ENCODE data around the gene CDH16.
"Not testable (repeated sequence)": the region's sequence is repeated elsewhere in the genome, so short reads cannot be mapped to it uniquely, and the experiment has no call there.

Gene CDH16

DNA sequence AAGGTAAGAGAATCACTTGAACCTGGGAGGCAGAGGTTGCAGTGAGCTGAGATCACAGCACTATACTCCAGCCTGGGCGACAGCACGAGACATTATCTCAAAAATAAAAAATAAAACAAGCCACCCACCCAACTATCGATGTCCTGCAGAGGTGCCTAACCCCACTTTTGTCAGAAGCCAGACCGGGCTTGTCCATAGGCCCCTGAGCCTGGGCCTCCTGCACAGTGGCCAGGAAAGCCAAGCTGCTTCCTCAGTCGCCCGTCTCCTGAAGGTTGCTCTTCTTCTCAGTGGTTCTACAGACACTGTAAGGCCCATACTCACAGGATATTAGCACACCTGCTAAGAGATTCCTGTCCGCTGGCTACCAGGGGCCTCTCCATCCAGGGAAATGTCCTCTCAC is 27.9 kb upstream of the CDH16 start:
- no peak for DNase-seq

DNA sequence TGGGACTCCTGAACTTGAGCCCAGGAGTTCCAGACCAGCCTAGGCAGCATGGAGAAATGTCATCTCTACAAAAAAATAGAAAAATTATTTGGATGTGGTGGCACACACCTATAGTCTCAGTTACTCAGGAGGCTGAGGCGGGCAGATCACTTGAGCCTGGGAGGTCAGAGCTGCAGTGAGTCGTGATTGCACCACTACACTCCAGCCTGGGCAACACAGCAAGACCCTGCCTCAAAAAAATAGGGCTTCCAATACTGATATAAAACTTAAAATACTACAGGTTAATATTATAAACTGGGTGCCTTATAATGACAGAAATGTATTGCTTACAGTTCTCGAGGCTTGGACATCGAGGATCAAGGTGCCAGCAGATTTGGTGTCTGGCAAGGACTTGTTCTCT is 27.3 kb upstream of the CDH16 start:
- DNase-seq: no peak

DNA sequence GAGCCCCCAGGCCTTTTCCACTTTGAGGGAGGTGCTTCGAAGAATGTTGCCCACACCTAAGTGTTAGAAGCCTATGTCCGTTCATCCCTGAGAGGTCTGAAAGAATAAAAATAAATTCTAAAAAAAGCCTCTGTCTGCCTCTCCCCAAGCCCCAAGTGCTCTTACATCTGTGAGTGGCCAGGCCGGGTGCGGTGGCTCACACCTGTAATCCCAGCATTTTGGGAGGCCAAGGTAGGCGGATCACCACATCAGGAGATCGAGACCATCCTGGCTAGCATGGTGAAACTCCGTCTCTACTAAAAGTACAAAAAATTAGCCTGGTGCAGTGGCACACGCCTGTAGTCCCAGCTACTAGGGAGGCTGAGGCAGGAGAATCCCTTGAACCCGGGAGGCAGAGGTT is 26.3 kb upstream of the CDH16 start:
- not testable (repeated sequence) for DNase-seq

DNA sequence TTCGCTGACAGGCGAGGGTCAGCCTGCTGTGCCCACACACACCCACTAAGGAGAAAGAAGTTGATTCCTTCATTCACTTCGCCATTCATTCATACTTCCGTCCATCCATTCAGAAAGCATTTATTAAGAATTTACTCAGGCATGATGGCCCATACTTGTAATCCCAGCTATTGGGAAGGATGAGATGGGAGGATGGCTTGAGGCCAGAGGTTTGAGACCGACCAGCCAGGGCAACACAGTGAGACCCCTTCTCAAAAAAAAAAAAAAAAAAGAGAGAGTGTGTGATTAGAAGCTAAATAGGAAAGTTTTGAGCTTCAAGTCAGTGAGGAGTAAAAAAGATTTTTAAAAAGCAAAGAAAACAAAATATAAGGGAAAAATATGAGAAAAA is 25.4 kb upstream of the CDH16 start:
- DNase-seq: no peak

DNA sequence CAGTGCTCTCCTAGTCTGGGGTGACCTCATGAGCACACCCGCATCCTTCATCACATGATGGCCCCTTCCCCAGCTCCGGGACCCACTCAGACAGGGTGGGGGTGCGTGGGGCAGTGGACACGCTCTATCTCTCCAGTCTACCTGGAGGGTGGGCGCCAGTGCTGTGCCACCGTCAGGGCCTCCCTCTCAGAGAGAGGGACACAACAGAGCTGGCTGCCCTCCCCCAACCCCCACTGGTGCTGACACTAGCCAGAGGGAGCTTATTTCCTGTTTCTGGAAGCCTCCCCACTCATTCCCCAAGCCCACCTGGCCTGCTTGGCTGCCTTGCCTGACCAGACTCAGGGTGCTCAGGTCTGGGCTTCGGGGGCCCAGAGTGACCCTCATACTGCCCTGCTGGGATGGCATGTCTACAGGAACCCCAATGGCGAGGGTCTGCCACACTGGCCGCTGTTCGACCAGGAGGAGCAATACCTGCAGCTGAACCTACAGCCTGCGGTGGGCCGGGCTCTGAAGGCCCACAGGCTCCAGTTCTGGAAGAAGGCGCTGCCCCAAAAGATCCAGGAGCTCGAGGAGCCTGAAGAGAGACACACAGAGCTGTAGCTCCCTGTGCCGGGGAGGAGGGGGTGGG is 24.9 kb upstream of the CDH16 start:
- no peak for DNase-seq

DNA sequence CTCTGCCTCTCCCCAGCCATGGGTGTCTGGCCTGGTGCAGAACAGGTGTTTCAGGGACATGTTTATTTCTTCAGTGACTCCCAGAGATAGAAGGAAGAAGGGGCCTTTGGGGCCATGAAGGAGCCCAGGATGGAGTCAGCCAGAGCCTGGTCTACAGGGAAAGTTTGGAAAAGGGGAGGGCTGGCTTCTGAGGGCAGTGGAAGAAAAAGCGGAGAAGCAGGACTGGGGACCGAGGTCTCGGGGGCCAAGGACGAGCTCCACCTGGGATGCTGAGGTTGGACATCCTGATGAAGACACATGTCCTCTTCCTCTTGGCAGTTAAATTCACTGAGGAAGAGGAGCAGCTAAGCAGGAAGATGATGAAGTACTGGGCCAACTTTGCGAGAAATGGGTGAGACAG is 24.3 kb upstream of the CDH16 start:
- no peak for DNase-seq

DNA sequence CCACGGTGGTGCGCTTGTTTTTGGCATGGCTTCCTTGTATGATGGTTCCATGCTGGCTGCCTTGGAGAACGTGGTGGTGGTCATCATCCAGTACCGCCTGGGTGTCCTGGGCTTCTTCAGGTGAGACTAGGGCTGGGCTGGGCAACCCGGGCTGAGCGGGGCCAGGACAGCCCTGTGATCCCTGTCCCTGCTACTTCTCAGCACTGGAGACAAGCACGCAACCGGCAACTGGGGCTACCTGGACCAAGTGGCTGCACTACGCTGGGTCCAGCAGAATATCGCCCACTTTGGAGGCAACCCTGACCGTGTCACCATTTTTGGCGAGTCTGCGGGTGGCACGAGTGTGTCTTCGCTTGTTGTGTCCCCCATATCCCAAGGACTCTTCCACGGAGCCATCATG is 21.6 kb upstream of the CDH16 start:
- no peak for DNase-seq

DNA sequence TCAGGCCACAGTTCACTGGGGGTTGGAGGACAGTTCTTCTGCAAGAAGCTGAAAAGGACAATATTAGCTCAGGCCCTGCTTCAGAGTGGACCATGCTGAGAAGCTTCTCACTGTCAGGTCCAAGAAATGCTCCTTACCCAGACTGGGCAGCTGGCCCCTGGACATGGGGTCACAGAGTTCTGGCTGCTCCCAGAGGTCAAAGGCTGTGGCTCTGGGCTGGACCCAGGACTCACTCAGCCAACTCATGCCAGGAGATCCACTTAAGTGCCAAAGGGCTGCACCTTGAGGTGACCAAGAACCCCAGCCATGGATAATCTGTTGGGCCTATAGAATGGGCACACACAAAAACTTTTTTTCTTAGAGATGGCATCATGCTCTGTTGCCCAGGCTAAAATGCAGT is 20.7 kb upstream of the CDH16 start:
- DNase-seq: no peak

DNA sequence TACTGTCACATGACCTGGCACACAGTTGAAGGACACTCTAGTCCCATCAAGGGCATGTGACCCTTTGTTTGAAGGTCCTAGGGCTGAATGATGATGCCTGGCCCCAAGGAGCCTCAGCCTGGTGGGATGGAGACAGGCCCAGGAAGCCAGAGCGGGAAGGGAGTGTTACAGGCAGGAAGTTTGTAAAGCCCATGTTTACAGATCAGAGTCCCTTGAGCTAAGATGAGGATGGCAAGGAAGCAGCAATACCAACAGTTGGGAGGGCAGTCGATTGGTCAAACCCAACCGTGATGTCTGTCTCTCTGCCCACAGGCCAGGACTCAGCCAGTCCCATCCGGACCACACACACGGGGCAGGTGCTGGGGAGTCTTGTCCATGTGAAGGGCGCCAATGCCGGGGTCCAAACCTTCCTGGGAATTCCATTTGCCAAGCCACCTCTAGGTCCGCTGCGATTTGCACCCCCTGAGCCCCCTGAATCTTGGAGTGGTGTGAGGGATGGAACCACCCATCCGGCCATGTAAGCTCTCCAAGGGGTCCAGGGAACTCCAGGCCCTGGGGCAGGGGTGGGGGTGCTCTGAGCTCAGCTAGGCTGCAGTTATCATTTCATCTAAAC is 19.1 kb upstream of the CDH16 start:
- no peak for DNase-seq

DNA sequence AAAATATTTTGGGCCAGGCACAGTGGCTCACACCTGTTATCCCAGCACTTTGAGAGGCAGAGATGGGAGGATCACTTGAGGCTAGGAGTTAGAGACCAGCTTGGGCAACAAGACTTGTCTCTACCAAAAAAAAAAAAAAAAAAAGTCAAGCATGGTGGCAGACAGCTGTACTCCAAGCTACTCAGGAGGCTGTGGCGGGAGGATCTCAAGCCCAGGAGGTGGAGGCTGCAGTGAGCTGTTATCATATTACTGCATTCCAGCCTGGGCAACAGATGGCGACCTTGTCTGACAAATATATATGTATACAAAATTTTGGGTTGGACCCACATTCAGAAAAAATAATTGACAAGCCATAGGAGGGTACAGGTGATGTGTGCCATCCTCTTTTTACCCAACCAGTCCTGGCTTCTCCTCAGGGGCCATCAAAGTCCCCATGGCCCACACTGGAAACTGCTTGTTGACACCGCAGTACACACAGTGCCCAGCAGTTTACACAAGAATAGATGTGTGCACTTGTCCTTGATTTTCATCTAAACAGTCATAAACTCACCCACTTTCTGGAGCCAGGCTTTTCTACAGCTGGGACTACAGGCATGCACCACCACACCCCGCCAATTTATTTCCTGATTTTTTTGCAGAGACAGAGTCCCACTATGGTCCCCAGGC is 18.3 kb upstream of the CDH16 start:
- no peak for DNase-seq

DNA sequence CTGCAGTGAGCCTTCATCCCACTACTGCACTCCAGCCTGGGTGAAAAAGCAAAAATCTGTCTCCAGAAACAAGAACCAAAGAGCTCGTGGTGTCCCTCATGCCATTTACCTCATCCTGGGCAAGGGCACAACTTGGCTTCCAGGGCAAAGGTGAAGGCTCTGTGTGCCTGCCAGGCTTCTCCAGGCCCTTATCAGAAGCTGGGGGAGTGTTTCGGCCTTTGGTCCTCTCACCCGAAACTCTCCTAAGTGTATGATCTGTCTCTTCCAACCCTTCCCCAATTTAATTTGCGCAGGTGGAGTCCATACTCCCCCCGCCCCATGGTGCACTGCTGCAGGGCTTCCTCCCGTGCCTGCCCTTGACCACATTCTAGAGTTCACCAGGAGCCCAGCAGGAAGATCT is 17.8 kb upstream of the CDH16 start:
- DNase-seq: no peak

DNA sequence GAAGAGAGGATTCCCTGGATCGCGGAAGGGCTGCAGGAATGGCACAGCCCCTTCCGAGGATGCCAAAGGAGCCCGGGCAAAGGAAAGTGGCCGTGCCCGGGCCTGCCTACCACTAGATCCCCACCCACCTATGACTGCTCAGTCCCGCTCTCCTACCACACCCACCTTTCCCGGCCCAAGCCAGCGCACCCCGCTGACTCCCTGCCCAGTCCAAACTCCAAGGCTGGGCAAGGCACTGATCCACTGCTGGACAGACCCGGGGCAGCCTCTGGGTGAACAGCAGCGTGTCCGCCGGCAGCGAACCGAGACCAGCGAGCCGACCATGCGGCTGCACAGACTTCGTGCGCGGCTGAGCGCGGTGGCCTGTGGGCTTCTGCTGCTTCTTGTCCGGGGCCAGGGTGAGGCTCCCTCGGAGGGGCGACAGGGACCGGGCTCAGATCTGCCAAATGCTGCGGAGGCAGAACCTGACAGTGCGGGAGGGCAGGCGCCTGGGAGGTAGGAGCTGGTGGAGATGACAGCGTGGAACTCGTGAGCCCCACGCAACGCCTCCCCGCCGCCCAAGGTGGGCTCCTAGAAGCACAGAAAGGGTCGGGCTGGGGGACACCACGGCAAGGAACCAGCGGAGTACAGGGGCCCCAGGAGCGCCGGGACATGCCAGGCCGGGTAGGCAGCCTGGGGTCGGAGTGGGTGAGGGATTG is 16.8 kb upstream of the CDH16 start, which contains the start of gene CES2:
Gene CES2, plus strand, starts transcription at position 203 of the 698 bp plus-strand sequence. Its CDS starts 120 bp downstream, at position 323.
- DNase-seq: no peak

DNA sequence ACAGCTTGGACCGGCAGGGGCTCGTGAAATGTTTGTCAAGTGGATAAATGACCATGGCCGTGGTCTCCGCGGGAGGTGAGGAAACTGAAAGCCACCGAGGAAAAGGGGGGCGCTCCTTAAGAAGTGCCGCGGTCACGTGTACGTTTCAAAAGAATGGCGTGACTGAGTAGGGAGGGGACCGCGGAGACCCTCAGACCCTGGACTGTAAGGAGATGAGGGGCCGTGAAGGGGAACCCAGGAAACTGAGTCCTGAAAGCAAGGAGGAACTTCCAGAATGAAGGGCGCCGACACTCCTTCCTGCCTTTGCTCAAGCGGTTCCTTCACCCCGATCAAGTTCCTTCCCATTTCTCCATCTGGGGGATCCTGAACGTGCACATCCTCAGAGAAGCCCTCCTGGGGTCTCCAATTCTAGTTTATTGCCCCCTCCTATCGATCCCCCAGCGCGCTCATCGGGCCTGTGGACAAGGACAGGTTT is 16.2 kb upstream of the CDH16 start:
- not testable (repeated sequence) for DNase-seq

DNA sequence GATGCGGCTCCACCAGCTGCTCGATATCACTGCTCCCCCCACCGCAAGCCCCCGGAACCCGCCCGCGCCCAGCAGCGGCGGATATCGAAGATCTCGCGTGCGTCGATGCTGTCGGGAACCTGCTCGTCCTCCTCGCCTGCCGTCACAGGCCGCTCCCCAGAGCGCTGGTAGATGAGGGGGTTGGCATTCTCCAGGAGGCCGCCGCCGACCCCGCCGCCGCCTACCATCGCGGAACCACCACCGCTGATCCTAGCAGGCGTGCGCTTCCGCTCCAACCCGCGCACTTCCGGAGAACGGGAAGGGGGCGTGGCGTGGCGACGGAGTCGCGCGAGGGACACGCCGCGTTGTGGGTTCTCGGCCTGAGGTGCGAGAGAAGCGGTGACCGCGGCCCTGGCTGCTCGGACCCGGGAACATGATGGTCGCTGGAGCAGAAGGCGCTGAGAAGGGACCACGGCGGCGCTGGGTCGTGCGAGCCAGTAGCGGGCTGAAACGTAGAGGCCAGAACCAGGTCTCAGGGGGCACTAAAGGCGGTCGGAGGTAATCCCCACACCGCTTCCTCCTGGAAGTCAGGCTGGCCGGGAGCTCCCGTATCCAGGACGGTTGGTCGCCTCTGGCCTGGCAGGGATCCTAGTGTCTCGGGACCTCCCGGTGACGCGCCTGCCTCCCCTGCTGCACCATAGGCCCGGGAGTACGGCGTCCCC is 15.6 kb upstream of the CDH16 start, which contains the start of gene CIAO2B:
Gene CIAO2B, minus strand, starts transcription at position 265 of the 701 bp plus-strand sequence. Its CDS starts 38 bp downstream, at position 227.
- DNase-seq: peak; percentile 90

DNA sequence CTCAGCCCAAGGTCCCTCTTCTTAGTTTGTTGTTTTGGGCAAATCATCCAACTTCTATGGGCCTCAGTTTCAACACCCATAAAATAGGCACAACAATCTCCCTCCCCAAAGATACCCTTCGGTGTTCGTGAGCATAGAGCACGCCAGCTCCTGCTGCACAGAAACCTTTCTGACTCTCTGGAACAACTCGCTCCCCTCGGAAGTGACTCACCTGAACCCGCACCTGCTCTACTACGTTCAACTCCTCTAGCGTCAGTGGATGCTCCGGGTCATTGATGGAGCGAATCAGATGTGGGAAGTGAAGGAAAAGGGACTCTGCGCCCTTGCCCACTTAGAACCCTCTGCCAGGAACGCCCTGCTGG is 15.1 kb upstream of the CDH16 start:
- DNase-seq: peak; percentile 51

DNA sequence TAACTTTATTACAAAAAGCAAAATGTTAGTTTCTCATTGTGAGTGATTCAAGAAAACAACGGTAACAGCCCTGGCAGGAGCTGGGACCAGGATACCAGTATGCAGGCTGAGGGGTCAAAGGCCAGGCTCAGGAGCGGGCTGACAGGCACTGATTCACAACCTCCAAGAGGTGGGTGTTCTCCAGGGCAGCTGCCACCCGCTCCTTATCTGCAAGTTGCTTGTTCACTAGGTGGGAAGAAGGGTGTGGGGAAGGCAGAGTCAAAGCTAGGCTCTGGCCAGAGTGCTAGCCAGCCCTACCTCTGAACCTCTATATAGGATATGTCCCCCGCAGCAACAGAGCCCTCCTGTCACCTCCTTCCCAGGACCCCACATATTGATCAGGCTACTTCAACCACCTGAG is 13.4 kb upstream of the CDH16 start:
- DNase-seq: no peak

DNA sequence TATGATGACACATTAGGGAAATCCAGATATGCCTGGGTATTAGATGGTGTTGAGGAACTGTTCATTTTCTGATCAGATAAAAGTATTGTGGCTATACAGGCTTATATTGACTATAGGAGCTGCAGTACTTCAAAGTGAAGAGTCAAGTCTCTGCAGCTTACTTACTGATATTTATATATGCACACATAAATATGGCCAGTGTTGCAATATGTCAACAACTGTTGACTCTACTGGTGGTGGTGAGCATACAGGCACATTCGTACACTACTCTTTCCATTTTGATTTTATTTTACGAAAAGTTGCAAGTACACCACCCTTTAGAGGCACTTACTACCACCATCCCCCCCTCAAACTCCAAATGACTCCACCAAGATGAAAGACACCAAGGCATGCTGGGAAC is 13.0 kb upstream of the CDH16 start:
- no peak for DNase-seq

DNA sequence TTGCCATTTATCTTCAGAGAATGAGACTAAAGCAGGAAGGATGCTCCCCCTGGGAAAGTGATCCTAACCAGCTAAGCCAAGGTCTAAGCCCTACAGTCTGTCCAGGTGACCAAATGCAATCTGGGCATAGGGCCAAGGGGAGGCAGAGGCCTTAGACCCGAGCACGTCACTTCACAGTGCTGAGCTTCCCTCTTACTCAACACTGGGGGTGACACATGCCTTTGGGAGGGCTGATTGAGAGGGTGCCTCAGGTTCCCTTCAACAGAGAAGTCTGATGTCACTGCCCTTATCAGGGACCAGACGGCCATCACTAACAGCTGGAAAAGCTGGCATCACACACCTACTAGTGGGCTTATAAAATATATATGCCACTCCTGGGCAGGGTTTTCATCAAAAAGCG is 11.5 kb upstream of the CDH16 start:
- no peak for DNase-seq

DNA sequence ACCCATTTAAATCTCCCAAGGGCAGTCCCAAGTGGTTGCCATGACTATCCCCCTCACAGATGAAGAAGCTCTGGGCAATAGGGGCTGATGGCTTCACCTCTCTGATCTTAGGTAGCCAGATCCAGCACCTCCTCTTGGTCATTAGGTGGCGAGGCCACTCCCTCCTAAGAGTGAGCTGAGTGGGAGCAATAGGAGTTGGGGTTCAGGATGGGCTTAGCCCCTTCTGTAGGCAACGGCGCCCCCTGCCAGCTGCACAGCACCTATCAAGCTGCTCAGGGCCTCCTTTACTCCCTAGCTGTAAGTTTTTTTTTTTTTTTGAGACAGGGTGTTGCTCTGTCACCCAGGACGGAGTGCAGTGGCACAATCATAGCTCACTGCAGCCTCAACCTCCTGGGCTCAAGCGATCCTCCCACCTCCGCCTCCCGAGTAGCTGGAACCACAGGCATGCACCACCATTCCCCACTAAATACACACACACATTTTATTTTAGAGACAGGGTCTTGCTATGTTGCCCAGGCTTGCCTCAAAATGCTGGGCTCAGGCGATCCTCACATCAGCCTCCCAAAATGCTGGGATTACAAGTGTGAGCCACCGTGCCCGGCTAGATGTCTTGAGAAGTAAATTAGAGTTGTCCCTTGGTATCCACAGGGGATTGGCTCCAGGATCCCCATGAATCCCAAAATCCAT is 10.2 kb upstream of the CDH16 start:
- peak; percentile 39 for DNase-seq

DNA sequence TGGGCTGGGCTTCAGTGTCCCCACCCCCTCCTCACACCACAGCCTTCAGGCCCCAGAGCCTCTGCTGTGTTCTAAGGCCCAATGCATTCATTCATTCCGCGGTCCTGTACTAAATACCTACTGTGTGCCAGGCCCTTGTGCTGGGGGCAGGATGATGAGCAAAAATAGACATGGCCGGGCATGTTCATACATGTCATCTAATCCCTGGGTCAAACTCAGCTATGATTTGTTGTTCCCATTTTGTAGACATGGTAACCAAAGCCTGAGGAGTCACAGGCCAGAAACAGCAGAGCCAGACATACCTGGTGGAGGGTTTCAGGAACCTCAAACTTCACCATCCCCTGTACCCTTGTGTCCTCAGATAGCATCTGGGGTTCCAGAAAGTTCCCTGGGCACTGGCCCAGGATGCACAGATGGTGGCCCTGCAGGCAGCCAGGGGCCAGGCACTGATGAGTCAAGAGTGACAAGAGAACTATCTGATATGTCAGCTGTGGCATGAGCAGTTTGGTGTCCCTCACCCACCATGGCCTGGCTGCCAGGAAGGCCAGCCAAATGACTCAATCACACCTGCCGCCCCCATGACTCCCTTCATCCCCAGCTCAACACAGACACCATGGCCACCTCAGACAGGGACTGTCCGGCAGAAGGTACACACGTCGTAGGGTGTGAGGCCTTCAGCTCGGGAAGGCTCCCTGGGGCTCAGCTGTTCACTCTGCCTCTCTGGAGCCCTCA is 9.4 kb upstream of the CDH16 start:
- no peak for DNase-seq

DNA sequence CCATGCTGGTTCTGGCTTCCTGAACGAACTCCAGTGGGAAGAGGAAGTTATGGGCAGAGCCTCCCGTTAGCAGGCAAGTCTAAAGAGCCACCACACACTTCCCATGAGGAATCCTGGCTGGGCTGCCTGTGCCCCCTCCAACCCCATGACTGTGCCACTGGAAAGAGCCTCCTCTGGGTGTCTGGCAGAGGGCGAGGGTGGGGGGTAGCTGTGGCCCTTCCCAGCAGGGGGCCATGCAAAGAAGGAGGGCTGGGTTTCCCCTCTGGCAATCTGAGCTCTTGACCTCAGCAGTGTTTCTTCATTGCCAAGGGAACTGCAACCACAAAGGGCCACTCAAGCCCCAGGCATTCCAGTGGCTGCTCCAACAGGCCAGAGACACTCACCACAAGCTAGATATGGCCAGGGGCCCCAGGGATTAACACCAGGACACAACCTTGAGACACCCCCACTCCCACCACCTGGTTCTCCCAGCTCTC is 8.3 kb upstream of the CDH16 start:
- DNase-seq: no peak
